HEK293T (cell line): ENCODE data around the gene DNMT1.

Experiments used
- ELF4 ChIP-seq: fragments of 450-650 bp; IDR thresholded peaks from 2 replicates; pipeline ENCODE4 v1.6.1; 2017; ENCODE audit warnings: antibody characterized with exemption
- FOXM1 ChIP-seq: fragments of 450-650 bp; IDR thresholded peaks from 2 replicates; pipeline ENCODE4 v1.6.1; 2017; ENCODE audit warnings: mild to moderate bottlenecking, borderline replicate concordance
- NFRKB ChIP-seq: fragments of 450-650 bp; IDR thresholded peaks from 2 replicates; pipeline ENCODE4 v1.6.1; 2016; ENCODE audit warnings: mild to moderate bottlenecking, moderate library complexity

DNA sequence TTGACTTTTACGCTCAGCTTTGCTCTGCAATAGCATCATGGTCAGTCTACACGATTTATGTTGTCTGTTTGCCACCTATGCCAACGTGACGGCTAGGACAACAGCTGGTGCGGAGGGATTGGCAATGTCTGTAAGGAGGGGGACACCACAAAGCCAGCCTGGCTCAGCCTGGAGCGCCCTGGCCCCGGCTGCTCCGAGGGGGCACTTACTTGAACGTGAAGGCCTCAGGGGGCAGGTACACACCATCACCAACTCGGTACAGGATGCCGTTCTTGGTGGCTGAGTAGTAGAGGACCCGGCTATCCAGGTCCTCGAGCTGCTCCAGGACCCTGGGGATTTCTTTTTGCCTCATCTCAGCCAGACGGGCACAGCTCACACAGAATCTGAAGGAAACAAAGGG lies 48.6 kb downstream of the DNMT1 start:
- TF ChIP-seq FOXM1 (no peak), ELF4 (no peak), NFRKB (no peak)
